ENCODE results near the gene DOLK. TPM values are rescaled to one million over a fixed set of nuclear protein-coding genes. Genes with fewer than 3 reads are reported as not detected.

DOLK gene
- total RNA-seq, 1 experiment from 2014 or later, result 12.0 TPM

GRCh38 chr9:128917151-128917849 is 30.1 kb downstream of the DOLK start (continued):
- TF ChIP-seq CBX3 (IDR thresholded peaks at IDR 0.05; ENCODE audit: low read depth) (no peak), FOSL1 (IDR thresholded peaks at IDR 0.05; ENCODE audit: low read depth) (no peak), CEBPB (IDR thresholded peaks at IDR 0.05; ENCODE audit: low read depth) (no peak), TCF7L2 (IDR thresholded peaks at IDR 0.05; ENCODE audit: borderline replicate concordance, extremely low read depth, insufficient read depth, insufficient read length) (no peak)

- RAD21 ChIA-PET (ENCODE audit: low non-redundant PET in 1 of 2, low total read pairs in 2 of 2, uncharacterized antibody in 2 of 2, unreplicated experiment in 2 of 2), result no interaction called here
- no peak for DNase-seq (ENCODE audit: low read depth, low spot score)
- no peak overlapping the region for H3K4me3 ChIP-seq (replicated peaks in 1 of 2; ENCODE audit: low read depth in 1 of 2, low read length in 2 of 2)
- no peak overlapping the region for H3K9ac ChIP-seq (ENCODE audit: low read length)
- H3K27me3 ChIP-seq (ENCODE audit: insufficient read depth, low read length), result no peaks in the 10 kb centered on the region
- no peaks in the 10 kb centered on the region for H3K9me2 ChIP-seq (ENCODE audit: insufficient read depth)
- 0 out of 4 replicates have a peak, but pooled peaks cover 0 to 5% of the 10 kb centered on the region in 2 experiments for H3K36me3 ChIP-seq (ENCODE audit: control insufficient read depth in 1 of 2, insufficient read depth in 2 of 2, low read length in 2 of 2)
- no peak overlapping the region for H3K27ac ChIP-seq (ENCODE audit: low read depth, low read length)
- POLR2A ChIA-PET, result no interaction called here
- peaks cover 9 to 20% of the 10 kb centered on the region in 2 experiments for H3K4me1 ChIP-seq (ENCODE audit: control insufficient read depth in 1 of 2, insufficient read depth in 2 of 2, low read length in 2 of 2)
- TF ChIP-seq POLR2AphosphoS5 (IDR thresholded peaks at IDR 0.05; ENCODE audit: low read depth, low read length) (no peak), ATF3 (IDR thresholded peaks at IDR 0.05) (no peak), MAX (IDR thresholded peaks at IDR 0.05) (no peak)
- BruUV-seq (replicated peaks), result no TSS peak
- no peak overlapping the region for H2AFZ ChIP-seq (ENCODE audit: low read depth, low read length, poor library complexity, severe bottlenecking)
- no peaks in the 10 kb centered on the region for H4K20me1 ChIP-seq (ENCODE audit: insufficient read depth)
- no peaks in the 10 kb centered on the region for H3K9me3 ChIP-seq (ENCODE audit: control insufficient read depth in 1 of 2, insufficient read depth in 1 of 2, low read depth in 1 of 2, low read length in 2 of 2)
- H3K79me2 ChIP-seq (ENCODE audit: insufficient read depth, low read length), result peaks cover 13% of the 10 kb centered on the region; the same call in 1 of the 2 replicates
- no peak overlapping the region for H3K4me2 ChIP-seq (ENCODE audit: low read length)
- CTCF ChIA-PET, result no interaction called here
- intact Hi-C loops (cut with micrococcal nuclease), result no loop called here
- ATAC-seq, result no peak
These were observed 30.7 kb downstream of the DOLK start for GRCh38 chr9:128916745-128917144.

- BruUV-seq (replicated peaks), result no TSS peak
- peaks cover 0 to 5% of the 10 kb centered on the region in 2 experiments; a peak in 1 of 4 replicates for H3K36me3 ChIP-seq (ENCODE audit: control insufficient read depth in 1 of 2, insufficient read depth in 2 of 2, low read length in 2 of 2)
- TF ChIP-seq ZFX (IDR thresholded peaks at IDR 0.05) (no peak), EGR1 (IDR thresholded peaks at IDR 0.05; ENCODE audit: low read depth) (no peak), SP1 (IDR thresholded peaks at IDR 0.05; ENCODE audit: low read depth) (no peak), CEBPB (IDR thresholded peaks at IDR 0.05; ENCODE audit: low read depth) (no peak), SRF (IDR thresholded peaks at IDR 0.05; ENCODE audit: low read depth) (no peak), REST (IDR thresholded peaks at IDR 0.05; ENCODE audit: low read depth) (no peak), SIN3A (IDR thresholded peaks at IDR 0.05; ENCODE audit: low read depth) (no peak), TCF7L2 (IDR thresholded peaks at IDR 0.05; ENCODE audit: borderline replicate concordance, extremely low read depth, insufficient read depth, insufficient read length) (no peak), CBX3 (IDR thresholded peaks at IDR 0.05; ENCODE audit: low read depth) (no peak)
These were observed 31.2 kb downstream of the DOLK start for GRCh38 chr9:128916204-128916603.

More at GRCh38 chr9:128916204-128916603, 31.2 kb downstream of the DOLK start:
- DNase-seq (ENCODE audit: low read depth, low spot score), result no peak
- H3K4me3 ChIP-seq (replicated peaks in 1 of 2; ENCODE audit: low read depth in 1 of 2, low read length in 2 of 2), result no peak overlapping the region
- ChIA-PET RAD21 (ENCODE audit: low non-redundant PET in 1 of 2, low total read pairs in 2 of 2, uncharacterized antibody in 2 of 2, unreplicated experiment in 2 of 2) (no interaction called here), POLR2A (no interaction called here), CTCF (no interaction called here)
- H3K79me2 ChIP-seq (ENCODE audit: insufficient read depth, low read length), result peaks cover 13% of the 10 kb centered on the region; the same call in 1 of the 2 replicates
- H3K27me3 ChIP-seq (ENCODE audit: insufficient read depth, low read length), result no peaks in the 10 kb centered on the region
- H3K9me3 ChIP-seq (ENCODE audit: control insufficient read depth in 1 of 2, insufficient read depth in 1 of 2, low read depth in 1 of 2, low read length in 2 of 2), result no peaks in the 10 kb centered on the region
- no peak overlapping the region for H3K4me2 ChIP-seq (ENCODE audit: low read length)
- no peak overlapping the region for H2AFZ ChIP-seq (ENCODE audit: low read depth, low read length, poor library complexity, severe bottlenecking)
- intact Hi-C loops (cut with micrococcal nuclease), result no loop called here
- no peaks in the 10 kb centered on the region for H3K9me2 ChIP-seq (ENCODE audit: insufficient read depth)
- H3K4me1 ChIP-seq (ENCODE audit: control insufficient read depth in 1 of 2, insufficient read depth in 2 of 2, low read length in 2 of 2), result peaks cover 14 to 26% of the 10 kb centered on the region in 2 experiments
- ATAC-seq, result no peak
- H3K9ac ChIP-seq (ENCODE audit: low read length), result no peak overlapping the region
- no peak overlapping the region for H3K27ac ChIP-seq (ENCODE audit: low read depth, low read length)
- H4K20me1 ChIP-seq (ENCODE audit: insufficient read depth), result no peaks in the 10 kb centered on the region
